Left lung (tissue), 10 donors: ENCODE data around the gene PCNX2. TPM values are rescaled to one million over a fixed set of nuclear protein-coding genes. Genes with fewer than 3 reads are reported as not detected.
A peak's percentile ranks its signal among the peaks of the same experiment; 100 is the strongest.

Experiments
- ATAC-seq: fragments of 200-7000 bp; cut with Tn5 transposase; one replicate; pipeline ENCODE4 v1.9.1; 2020; ENCODE audit warnings: moderate library complexity
- DNase-seq, 4 donors: peaks; one replicate each; pipeline ENCODE4 v3.0.0-alpha.2; 2013 to 2020
- H3K27ac ChIP-seq, 2 donors: fragments of 200-600 bp; sonication (generic) in 1 of 2; one replicate each; pipeline versions ENCODE4 v1.5.0 to v1.8.0; 2020 to 2021
- H3K27me3 ChIP-seq, 2 donors: fragments of 200-600 bp; sonication (generic) in 1 of 2; one replicate each; pipeline versions ENCODE4 v1.5.0 to v1.8.0; 2020 to 2021
- H3K36me3 ChIP-seq, 2 donors: fragments of 200-600 bp; sonication (generic) in 1 of 2; one replicate each; pipeline versions ENCODE4 v1.5.0 to v1.8.0; 2020 to 2021
- H3K4me1 ChIP-seq, 2 donors: fragments of 200-600 bp; one replicate each; pipeline ENCODE4 v1.8.0; 2021
- H3K4me3 ChIP-seq, 2 donors: fragments of 200-600 bp; sonication (generic) in 1 of 2; one replicate each; pipeline versions ENCODE4 v1.5.0 to v1.8.0; 2020 to 2021; ENCODE audit warnings: mild to moderate bottlenecking in 1 of 2
- H3K9me3 ChIP-seq, 2 donors: fragments of 200-600 bp; sonication (generic) in 1 of 2; one replicate each; pipeline versions ENCODE4 v1.5.0 to v1.8.0; 2020 to 2021
- CTCF ChIP-seq, 2 donors: fragments of 200-600 bp; sonication (generic) in 1 of 2; IDR thresholded peaks; one replicate each; pipeline versions ENCODE4 v1.5.0 to v1.8.0; 2021; ENCODE audit warnings: antibody characterized with exemption in 2 of 2
- intact Hi-C, 2 donors: fragments of 100-400 bp; cut with DNase I; formaldehyde crosslinking; loops; one replicate each; pipeline versions ENCODE4 v1.11.2 to v1.14.2; 2022
- polyA plus RNA-seq, 6 donors: library from polyadenylated mRNA; unstranded; fragments of 120-200 nt; gene quantifications; one replicate each; pipeline ENCODE4 v1.2.1, GENCODE V29; 2013; ENCODE audit not compliant: insufficient read length in 6 of 6
- total RNA-seq, 2 donors: library from RNA; stranded (reverse); fragmentation: NEBNext Ultra II Directional; extraction: Animal tissue kit (Norgen Biotek cat#: 25700); gene quantifications; one replicate each; pipeline ENCODE4 v1.2.1, GENCODE V29; 2021
- donor health status: DM: no; HTN: yes; CAD: no.
- donor health status: DM: no; HTN: no; CAD: no.

PCNX2 gene
- total and polyA plus RNA-seq, 8 donors: 9.2 to 14.7 (median 11.3) TPM

- no peaks in the 10 kb centered on the region for H3K9me3 ChIP-seq
- no peak overlapping the region for H3K4me3 ChIP-seq
- ATAC-seq (no peak), DNase-seq (no peak)
- peaks cover 0 to 3% of the 10 kb centered on the region in 2 donors for H3K36me3 ChIP-seq
- no peak overlapping the region for H3K27ac ChIP-seq
- intact Hi-C loops: no loop called here
- H3K4me1 ChIP-seq: peaks cover 0 to 8% of the 10 kb centered on the region in 2 donors
- no peaks in the 10 kb centered on the region for H3K27me3 ChIP-seq
- TF ChIP-seq CTCF (IDR thresholded peaks at IDR 0.05): no peak
Measured at GRCh38 chr1:232982238-232982944, 313.1 kb downstream of the PCNX2 start.

GRCh38 chr1:232980986-232981560, 314.5 kb downstream of the PCNX2 start:
- H3K4me1 ChIP-seq: peaks cover 0 to 8% of the 10 kb centered on the region in 2 donors
- H3K27ac ChIP-seq: no peak overlapping the region
- TF ChIP-seq CTCF (IDR thresholded peaks at IDR 0.05): no peak
- ATAC-seq (no peak), DNase-seq (no peak)
- intact Hi-C loops: no loop called here
- H3K9me3 ChIP-seq: no peaks in the 10 kb centered on the region
- no peaks in the 10 kb centered on the region for H3K27me3 ChIP-seq
- H3K4me3 ChIP-seq: no peak overlapping the region
- peaks cover 0 to 11% of the 10 kb centered on the region in 2 donors for H3K36me3 ChIP-seq

GRCh38 chr1:232980355-232980978, 315.1 kb downstream of the PCNX2 start:
- peaks cover 0 to 8% of the 10 kb centered on the region in 2 donors for H3K4me1 ChIP-seq
- H3K9me3 ChIP-seq: no peaks in the 10 kb centered on the region
- no peaks in the 10 kb centered on the region for H3K27me3 ChIP-seq
- no peak overlapping the region for H3K4me3 ChIP-seq
- no peak overlapping the region for H3K27ac ChIP-seq
- ATAC-seq (no peak), DNase-seq (no peak)
- H3K36me3 ChIP-seq: peaks cover 0 to 9% of the 10 kb centered on the region in 2 donors
- intact Hi-C loops: no loop called here
- TF ChIP-seq CTCF (IDR thresholded peaks at IDR 0.05): no peak

GRCh38 chr1:232979558-232979957, 316.0 kb downstream of the PCNX2 start:
- intact Hi-C loops: no loop called here
- no peak overlapping the region for H3K27ac ChIP-seq
- TF ChIP-seq CTCF (IDR thresholded peaks at IDR 0.05): no peak
- DNase-seq: no peak
- no peaks in the 10 kb centered on the region for H3K27me3 ChIP-seq
- H3K36me3 ChIP-seq: peaks cover 0 to 9% of the 10 kb centered on the region in 2 donors
- peaks cover 0 to 8% of the 10 kb centered on the region in 2 donors for H3K4me1 ChIP-seq
- no peak overlapping the region for H3K4me3 ChIP-seq
- no peaks in the 10 kb centered on the region for H3K9me3 ChIP-seq
- no peak for ATAC-seq

DNA sequence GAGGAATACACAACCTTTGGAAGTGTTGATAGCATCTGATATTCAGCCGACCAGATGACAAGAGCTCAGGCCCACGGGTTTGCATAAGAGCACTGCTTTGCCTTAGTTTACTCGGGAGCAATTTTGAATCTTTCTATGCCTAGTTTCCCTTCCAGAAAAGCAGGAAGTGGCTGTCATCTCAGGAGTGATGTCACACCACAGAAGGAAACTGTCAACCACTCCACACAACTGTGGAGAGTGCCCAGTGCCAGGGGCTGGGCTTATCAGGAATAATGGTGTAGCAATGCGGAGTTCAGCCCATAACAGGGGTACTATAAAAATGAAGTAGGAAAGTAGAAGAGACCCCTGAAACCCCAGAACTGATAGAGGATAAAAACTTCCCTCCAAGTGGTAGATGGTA, 316.7 kb downstream of the PCNX2 start:
- H3K27me3 ChIP-seq: no peaks in the 10 kb centered on the region
- no peak for TF ChIP-seq CTCF (IDR thresholded peaks at IDR 0.05)
- H3K36me3 ChIP-seq: peaks cover 0 to 13% of the 10 kb centered on the region in 2 donors
- ATAC-seq (no peak), DNase-seq (peak in 1 of 4 donors; percentile 10)
- peaks cover 0 to 6% of the 10 kb centered on the region in 2 donors for H3K9me3 ChIP-seq
- H3K27ac ChIP-seq: no peak overlapping the region
- no peak overlapping the region for H3K4me3 ChIP-seq
- peaks cover 0 to 8% of the 10 kb centered on the region in 2 donors for H3K4me1 ChIP-seq
- intact Hi-C loops: no loop called here
